GM10266 (cell line): ENCODE measurements around the gene FIBCD1.
A peak's percentile ranks its signal among the peaks of the same experiment; 100 is the strongest.

ENCODE experiments used
- DNase-seq: peaks from one replicate; pipeline ENCODE4 v3.0.0; 2012; ENCODE audit errors: extremely low spot score
- TF ChIP-seq, protein P1 (sequence below): IDR thresholded peaks from 2 replicates; pipeline ENCODE4 v1.5.1; 2012; ENCODE audit warnings: mild to moderate bottlenecking, low read depth; ENCODE audit not compliant: control insufficient read depth, insufficient read depth; ENCODE audit errors: missing control alignments

The FIBCD1 gene

DNA sequence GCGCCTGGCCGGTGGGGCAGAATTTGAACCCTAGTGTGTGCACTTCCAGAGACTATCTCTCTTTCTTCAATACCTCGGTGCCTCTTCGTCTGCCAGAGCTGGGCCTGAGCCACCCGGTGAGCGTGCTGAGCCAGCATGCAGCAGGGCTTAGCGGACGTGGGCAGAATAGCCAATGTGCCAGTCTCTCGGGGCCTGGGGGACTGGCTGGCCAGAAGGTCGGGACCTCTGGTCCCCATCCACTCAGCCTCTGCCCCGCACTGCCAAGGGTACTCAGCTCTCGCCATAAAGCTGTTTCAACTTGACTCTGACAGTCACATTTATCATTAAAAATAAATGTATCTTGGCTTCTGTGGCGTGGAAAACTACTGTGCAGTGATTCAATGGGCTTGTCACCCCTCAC is 4.2 kb upstream of the FIBCD1 start:
- DNase-seq, result no peak
- TF ChIP-seq, protein P1, sequence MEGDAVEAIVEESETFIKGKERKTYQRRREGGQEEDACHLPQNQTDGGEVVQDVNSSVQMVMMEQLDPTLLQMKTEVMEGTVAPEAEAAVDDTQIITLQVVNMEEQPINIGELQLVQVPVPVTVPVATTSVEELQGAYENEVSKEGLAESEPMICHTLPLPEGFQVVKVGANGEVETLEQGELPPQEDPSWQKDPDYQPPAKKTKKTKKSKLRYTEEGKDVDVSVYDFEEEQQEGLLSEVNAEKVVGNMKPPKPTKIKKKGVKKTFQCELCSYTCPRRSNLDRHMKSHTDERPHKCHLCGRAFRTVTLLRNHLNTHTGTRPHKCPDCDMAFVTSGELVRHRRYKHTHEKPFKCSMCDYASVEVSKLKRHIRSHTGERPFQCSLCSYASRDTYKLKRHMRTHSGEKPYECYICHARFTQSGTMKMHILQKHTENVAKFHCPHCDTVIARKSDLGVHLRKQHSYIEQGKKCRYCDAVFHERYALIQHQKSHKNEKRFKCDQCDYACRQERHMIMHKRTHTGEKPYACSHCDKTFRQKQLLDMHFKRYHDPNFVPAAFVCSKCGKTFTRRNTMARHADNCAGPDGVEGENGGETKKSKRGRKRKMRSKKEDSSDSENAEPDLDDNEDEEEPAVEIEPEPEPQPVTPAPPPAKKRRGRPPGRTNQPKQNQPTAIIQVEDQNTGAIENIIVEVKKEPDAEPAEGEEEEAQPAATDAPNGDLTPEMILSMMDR, result no peak

DNA sequence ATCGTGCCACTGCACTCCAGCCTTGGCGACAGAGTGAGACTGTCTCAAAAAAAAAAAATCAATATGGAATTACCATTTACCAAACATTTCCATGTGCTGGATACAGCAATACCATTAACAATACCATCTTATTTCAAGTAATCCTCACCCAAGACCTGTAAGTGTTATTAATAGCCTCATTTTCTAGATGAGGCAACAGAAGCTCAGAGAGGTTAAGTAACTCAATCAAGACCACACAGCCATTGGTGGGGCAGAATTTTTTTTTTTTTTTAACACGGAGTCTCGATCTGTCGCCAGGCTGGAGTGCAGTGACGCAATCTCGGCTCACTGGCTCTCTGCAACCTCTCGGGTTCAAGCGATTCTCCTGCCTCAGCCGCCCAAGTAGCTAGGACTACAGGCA is 3.6 kb upstream of the FIBCD1 start:
- TF ChIP-seq, protein P1, result no peak
- DNase-seq, result no peak

DNA sequence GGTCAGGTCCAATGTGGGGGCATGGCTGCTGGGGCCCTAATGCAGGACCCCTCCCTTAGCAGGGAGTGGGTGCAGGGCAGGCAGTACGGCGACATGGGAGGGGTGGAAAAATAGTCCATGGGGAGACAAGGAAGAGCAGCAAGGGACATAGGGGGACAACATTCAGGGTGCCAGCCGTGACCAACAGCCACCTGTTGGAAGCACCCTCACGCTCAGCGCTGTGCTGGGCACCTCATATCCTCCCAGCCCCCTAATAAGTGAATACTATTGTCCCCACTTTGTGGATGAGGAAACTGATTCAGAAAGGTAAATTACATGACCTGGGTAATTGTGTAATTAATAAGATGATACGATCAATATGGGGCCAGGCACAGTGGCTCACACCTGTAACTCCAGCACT is 3.0 kb upstream of the FIBCD1 start:
- TF ChIP-seq, protein P1, result no peak
- DNase-seq, result no peak

DNA sequence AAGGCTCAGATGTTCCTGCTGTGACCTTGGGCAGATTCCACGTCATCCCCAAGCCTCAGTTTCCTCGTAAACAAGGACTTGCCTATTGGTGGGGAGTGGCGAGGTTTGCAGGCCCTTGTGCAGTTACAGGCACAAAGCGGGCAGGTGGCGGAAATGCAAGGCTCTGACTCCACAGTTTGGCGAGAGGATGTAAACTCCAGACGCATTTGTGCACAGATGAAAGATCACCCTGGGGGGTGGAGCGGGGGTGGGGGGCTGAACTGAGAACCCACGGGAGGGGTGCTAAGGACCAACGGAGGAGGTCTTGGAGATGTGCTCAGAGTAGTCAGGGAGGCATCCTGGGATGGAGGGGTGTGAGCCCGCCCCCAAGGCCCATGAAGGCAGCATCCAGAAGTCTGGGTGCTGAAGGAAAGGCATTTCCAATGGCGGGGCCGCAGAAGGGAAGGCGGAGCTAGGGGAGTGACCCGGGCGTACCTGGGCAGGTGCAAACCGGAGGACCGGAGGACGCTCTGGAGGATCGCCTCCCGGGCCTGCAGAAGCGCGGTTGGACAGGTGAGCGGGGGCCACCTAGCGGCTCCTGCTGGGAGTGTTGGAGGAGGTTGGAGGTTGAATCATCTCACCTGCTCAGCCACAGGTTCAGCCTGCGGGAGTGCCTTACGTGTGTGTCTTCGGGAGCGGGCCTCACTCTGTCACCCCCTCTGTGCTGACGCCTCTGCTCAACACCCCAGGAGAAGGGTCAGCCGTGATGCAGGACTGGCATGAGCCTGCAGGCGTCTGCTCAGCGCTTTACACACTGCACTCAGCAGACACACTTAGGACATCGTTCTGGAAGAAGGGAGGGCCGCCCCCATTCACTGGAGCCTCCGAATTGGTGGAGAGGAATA is 1.9 kb upstream of the FIBCD1 start:
- peak; percentile 89 for DNase-seq
- TF ChIP-seq, protein P1, result peak; percentile 91

DNA sequence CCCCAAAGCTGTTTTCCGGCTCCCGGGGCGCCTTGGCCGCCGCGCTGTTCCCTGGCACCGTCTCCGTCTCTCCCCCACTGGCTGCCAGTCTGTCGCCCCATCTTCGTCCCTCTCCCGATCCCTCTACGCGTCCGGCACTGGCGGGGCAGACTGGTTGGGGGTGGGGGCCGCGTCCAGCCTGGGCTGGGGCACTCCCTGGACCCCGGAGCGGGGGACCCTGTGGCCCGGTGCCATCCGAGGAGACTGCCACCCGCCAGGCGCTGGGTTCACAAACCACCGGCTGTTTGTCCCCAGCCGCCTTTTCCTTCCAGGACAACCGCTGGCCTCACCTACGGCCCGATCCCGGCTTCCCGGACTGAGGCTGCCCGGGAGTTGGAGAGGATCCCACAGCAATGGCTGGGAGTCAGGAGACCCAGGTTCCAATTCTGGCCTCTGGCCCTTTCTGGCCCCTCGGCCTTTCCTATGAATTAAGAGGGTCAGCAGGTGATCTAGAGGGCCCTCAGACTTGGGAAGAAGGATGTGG is 1.0 kb upstream of the FIBCD1 start:
- TF ChIP-seq, protein P1, result no peak
- no peak for DNase-seq

DNA sequence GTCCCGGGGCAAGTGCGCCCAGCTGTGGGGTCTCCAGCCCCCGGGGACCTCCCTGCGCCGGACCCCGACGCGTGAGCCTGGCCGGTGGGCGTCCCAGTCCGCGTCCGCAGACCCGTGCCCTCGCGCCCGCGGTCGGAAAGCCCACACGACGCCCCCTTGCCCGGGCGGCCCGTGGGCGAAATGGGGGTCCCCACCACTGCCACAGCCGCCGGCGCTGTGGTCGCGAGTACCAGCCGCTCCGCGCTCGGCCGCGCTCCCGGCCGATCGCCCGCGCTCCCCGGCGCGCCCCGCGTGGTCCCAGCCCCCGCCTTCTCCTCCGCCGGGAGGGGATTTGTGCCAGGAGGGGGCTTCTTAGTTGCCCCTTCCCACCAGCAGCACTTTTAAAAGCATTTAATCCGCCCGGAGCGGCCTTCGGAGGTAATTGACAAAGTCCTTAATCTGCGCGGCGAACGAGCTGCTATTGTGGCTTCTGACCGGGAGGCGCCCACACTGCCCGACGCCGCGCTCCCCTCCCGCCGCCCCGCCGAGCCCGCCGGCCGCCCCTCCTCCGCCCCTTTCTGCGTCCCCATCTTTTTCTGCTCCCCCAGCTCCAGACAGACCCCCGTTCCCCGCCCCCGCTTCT is 469 bp upstream of the FIBCD1 start:
- TF ChIP-seq, protein P1, result no peak
- DNase-seq, result peak; percentile 71

DNA sequence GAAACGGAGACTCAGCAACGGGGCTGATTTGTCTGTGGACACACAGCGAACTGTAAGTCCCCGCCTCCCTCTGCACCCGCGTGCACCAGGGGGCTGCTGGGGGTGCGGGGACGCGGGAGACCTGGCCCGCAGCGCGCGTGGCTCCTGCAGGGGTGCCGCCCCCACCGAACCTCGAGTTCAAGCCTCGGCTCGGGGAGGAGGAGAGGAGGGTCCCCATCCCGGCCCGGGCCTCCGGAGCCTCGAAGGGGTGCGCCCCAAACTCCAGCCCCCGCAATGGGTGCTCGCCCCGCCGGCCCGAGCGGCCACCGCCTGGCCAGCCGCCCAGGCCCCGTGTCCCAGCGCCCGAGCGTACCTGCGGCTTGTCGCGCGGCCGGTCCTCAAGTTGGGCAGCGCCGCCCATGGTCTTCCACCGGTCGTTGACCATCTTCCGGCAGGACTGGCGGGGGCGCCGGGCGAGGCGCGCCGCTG is 829 bp downstream of the FIBCD1 start:
- TF ChIP-seq, protein P1, result no peak
- no peak for DNase-seq
